WI38 (cell line): ENCODE measurements around the gene TMEM225B.
A peak's percentile ranks its signal among the peaks of the same experiment; 100 is the strongest.

ENCODE experiments used
- H3K4me3 ChIP-seq: 2 replicates; pipeline ENCODE4 v1.5.1; 2011; ENCODE audit warnings: low read depth, mild to moderate bottlenecking, control low read depth, low read length
- CTCF ChIP-seq: IDR thresholded peaks from 2 replicates; pipeline ENCODE4 v1.5.1; 2012; ENCODE audit warnings: low read depth, mild to moderate bottlenecking, control low read depth, low read length

Gene TMEM225B

GRCh38 chr7:99557940-99558305 is 40.1 kb upstream of the TMEM225B start:
- TF ChIP-seq CTCF: no peak
- H3K4me3 ChIP-seq: peak overlapping the region; percentile 95

GRCh38 chr7:99558306-99559174 is 39.5 kb upstream of the TMEM225B start, which contains the start of gene ZNF655:
ZNF655 (plus strand) TSS chr7:99558642; CDS start chr7:99560560, 1,918 bp downstream.
- H3K4me3 ChIP-seq: peak within 1 kb of the TSS; percentile 95
- no peak for TF ChIP-seq CTCF

- TF ChIP-seq CTCF: no peak
- peak overlapping the region; percentile 95 for H3K4me3 ChIP-seq
Measured at GRCh38 chr7:99559175-99559915, 38.7 kb upstream of the TMEM225B start.

GRCh38 chr7:99560834-99561736 is 37.0 kb upstream of the TMEM225B start:
- no peak for TF ChIP-seq CTCF
- no peak overlapping the region for H3K4me3 ChIP-seq

GRCh38 chr7:99561737-99562051 is 36.4 kb upstream of the TMEM225B start:
- TF ChIP-seq CTCF: no peak
- H3K4me3 ChIP-seq: no peak overlapping the region

- TF ChIP-seq CTCF: no peak
- peak overlapping the region; percentile 27; the same call in 1 of the 2 replicates for H3K4me3 ChIP-seq
Measured at GRCh38 chr7:99562114-99562784, 35.8 kb upstream of the TMEM225B start.
